WTC11 (cell line): ENCODE measurements around the gene C11orf21. TPM values are rescaled to one million over a fixed set of nuclear protein-coding genes. Genes with fewer than 3 reads are reported as not detected.

Source experiments
- ATAC-seq: fragments of 200-7000 bp; cut with Tn5 transposase; 2 replicates; pipeline ENCODE4 v1.10.0; 2021; ENCODE audit warnings: mild to moderate bottlenecking, moderate library complexity
- CTCF ChIA-PET: fragments of 300-600 bp; sonication (Branson Sonifier 250); formaldehyde crosslinking; loops from one replicate; lab custom pipeline; 2021; ENCODE audit warnings: antibody characterized with exemption; lab: Charles Lee
- POLR2A ChIA-PET: fragments of 350-600 bp; sonication (Branson Sonifier 250); formaldehyde crosslinking; loops from one replicate; lab custom pipeline; 2021; ENCODE audit warnings: antibody characterized with exemption; lab: Charles Lee
- DNase-seq: peaks from one replicate; pipeline ENCODE4 v3.0.0; 2021; ENCODE audit warnings: low spot score
- H3K27ac Mint-ChIP-seq: 2 replicates; pipeline ENCODE4 v1.8.0; 2021; ENCODE audit warnings: mixed read lengths
- H3K27me3 Mint-ChIP-seq: 2 replicates; pipeline ENCODE4 v1.8.0; 2021; ENCODE audit warnings: low read depth, mild to moderate bottlenecking, moderate library complexity, mixed read lengths
- H3K36me3 Mint-ChIP-seq: 2 replicates; pipeline ENCODE4 v1.8.0; 2021; ENCODE audit warnings: mixed read lengths
- H3K4me1 Mint-ChIP-seq: 2 replicates; pipeline ENCODE4 v1.8.0; 2022; ENCODE audit warnings: mixed read lengths
- H3K4me3 Mint-ChIP-seq: 2 replicates; pipeline ENCODE4 v1.8.0; 2021; ENCODE audit warnings: mild to moderate bottlenecking, moderate library complexity, mixed read lengths
- H3K9me3 Mint-ChIP-seq: 2 replicates; pipeline ENCODE4 v1.8.0; 2021; ENCODE audit warnings: mixed read lengths
- ATF3 ChIP-seq: sonication (generic); formaldehyde crosslinking; conservative IDR thresholded peaks from 2 replicates; pipeline ENCODE4 v1.8.1; 2022; ENCODE audit warnings: mild to moderate bottlenecking, missing genetic modification reagents
- FOXJ3 ChIP-seq: sonication (generic); formaldehyde crosslinking; IDR thresholded peaks from 2 replicates; pipeline ENCODE4 v1.9.0; 2021; ENCODE audit warnings: missing genetic modification reagents, mild to moderate bottlenecking, borderline replicate concordance
- FOXK1 ChIP-seq: sonication (generic); formaldehyde crosslinking; IDR thresholded peaks from 2 replicates; pipeline ENCODE4 v1.8.0; 2022; ENCODE audit warnings: mild to moderate bottlenecking, moderate library complexity, missing genetic modification reagents
- GTF2I ChIP-seq: fragments of 250-450 bp; sonication (Bioruptor Pico); conservative IDR thresholded peaks from 2 replicates; pipeline ENCODE4 v1.4.0; 2021; ENCODE audit warnings: mild to moderate bottlenecking
- HMGXB4 ChIP-seq: sonication (generic); formaldehyde crosslinking; IDR thresholded peaks from 2 replicates; pipeline ENCODE4 v1.8.1; 2023; ENCODE audit warnings: mild to moderate bottlenecking, moderate library complexity, missing genetic modification reagents
- IRF2 ChIP-seq: sonication (generic); formaldehyde crosslinking; IDR thresholded peaks from 2 replicates; pipeline ENCODE4 v1.8.0; 2022; ENCODE audit warnings: low read depth, missing genetic modification reagents, borderline replicate concordance
- MAX ChIP-seq: sonication (generic); formaldehyde crosslinking; IDR thresholded peaks from 2 replicates; pipeline ENCODE4 v1.8.0; 2022; ENCODE audit warnings: mild to moderate bottlenecking, missing genetic modification reagents
- MYBL2 ChIP-seq: sonication (generic); formaldehyde crosslinking; IDR thresholded peaks from 2 replicates; pipeline ENCODE4 v1.8.1; 2023; ENCODE audit warnings: mild to moderate bottlenecking, moderate library complexity, missing genetic modification reagents
- NR1H2 ChIP-seq: sonication (generic); formaldehyde crosslinking; IDR thresholded peaks from 2 replicates; pipeline ENCODE4 v1.9.0; 2021; ENCODE audit warnings: mild to moderate bottlenecking, moderate library complexity, missing genetic modification reagents
- NR2C2 ChIP-seq: sonication (generic); formaldehyde crosslinking; IDR thresholded peaks from 2 replicates; pipeline ENCODE4 v1.8.0; 2022; ENCODE audit warnings: mild to moderate bottlenecking, missing genetic modification reagents
- PRRX2 ChIP-seq: fragments of 250-450 bp; sonication (Bioruptor Pico); IDR thresholded peaks from 2 replicates; pipeline ENCODE4 v1.8.0; 2021; ENCODE audit warnings: mild to moderate bottlenecking
- RELA ChIP-seq: sonication (generic); formaldehyde crosslinking; IDR thresholded peaks from 2 replicates; pipeline ENCODE4 v1.8.1; 2022; ENCODE audit warnings: missing genetic modification reagents, mild to moderate bottlenecking, borderline replicate concordance
- RORB ChIP-seq: fragments of 250-450 bp; sonication (Bioruptor Pico); IDR thresholded peaks from 2 replicates; pipeline ENCODE4 v1.9.0; 2021; ENCODE audit warnings: mild to moderate bottlenecking
- SP1 ChIP-seq: sonication (generic); formaldehyde crosslinking; conservative IDR thresholded peaks from 2 replicates; pipeline ENCODE4 v1.8.1; 2022; ENCODE audit warnings: missing genetic modification reagents
- TP53 ChIP-seq: sonication (generic); formaldehyde crosslinking; IDR thresholded peaks from 2 replicates; pipeline ENCODE4 v1.8.1; 2023; ENCODE audit warnings: mild to moderate bottlenecking, missing genetic modification reagents
- USF2 ChIP-seq: sonication (generic); formaldehyde crosslinking; IDR thresholded peaks from 2 replicates; pipeline ENCODE4 v1.8.1; 2023; ENCODE audit warnings: mild to moderate bottlenecking, missing genetic modification reagents, moderate library complexity
- ZNF121 ChIP-seq: sonication (generic); formaldehyde crosslinking; IDR thresholded peaks from 2 replicates; pipeline ENCODE4 v1.8.0; 2023; ENCODE audit warnings: missing genetic modification reagents
- ZNF263 ChIP-seq: sonication (generic); formaldehyde crosslinking; IDR thresholded peaks from 2 replicates; pipeline ENCODE4 v1.8.1; 2022; ENCODE audit warnings: low read depth, mild to moderate bottlenecking, moderate library complexity, missing genetic modification reagents
- ZNF317 ChIP-seq: sonication (generic); formaldehyde crosslinking; IDR thresholded peaks from 2 replicates; pipeline ENCODE4 v1.8.1; 2023; ENCODE audit warnings: low read depth, mild to moderate bottlenecking, moderate library complexity, missing genetic modification reagents, borderline replicate concordance
- ZSCAN18 ChIP-seq: fragments of 250-450 bp; sonication (Bioruptor Pico); IDR thresholded peaks from 2 replicates; pipeline ENCODE4 v2.1.2; 2022; ENCODE audit warnings: mild to moderate bottlenecking, moderate library complexity
- total RNA-seq: library from RNA; stranded (reverse); gene quantifications from 3 replicates; pipeline ENCODE4 v1.2.3, GENCODE V29; 2021

Gene C11orf21
- total RNA-seq, 1 experiment from 2014 or later = 0.24 TPM

GRCh38 chr11:2303627-2304505 lies 2.1 kb upstream of the C11orf21 start:
- ATAC-seq (no peak), DNase-seq (no peak)
- H3K27ac Mint-ChIP-seq = no peak overlapping the region
- no peaks in the 10 kb centered on the region for H3K36me3 Mint-ChIP-seq
- H3K4me3 Mint-ChIP-seq = no peak overlapping the region
- POLR2A ChIA-PET = interaction anchor here (1.1 to 1.4 kb wide), 2 partner anchors 74 to 117 kb away, joined by 3 to 4 read pairs; no protein-coding TSS in a partner anchor
- TF ChIP-seq ATF3 (CRISPR knock-in tag) = no peak
- no peak for TF ChIP-seq GTF2I (CRISPR knock-in tag)
- TF ChIP-seq ZSCAN18 (CRISPR knock-in tag) = no peak
- no peak for TF ChIP-seq MYBL2 (CRISPR knock-in tag)
- TF ChIP-seq RELA (CRISPR knock-in tag) = no peak
- no peak for TF ChIP-seq ZNF121 (CRISPR knock-in tag)
- TF ChIP-seq FOXK1 = no peak
- no peak for TF ChIP-seq FOXJ3 (CRISPR knock-in tag)
- TF ChIP-seq NR2C2 (CRISPR knock-in tag) = no peak
- no peak for TF ChIP-seq RORB (CRISPR knock-in tag)
- no peak for TF ChIP-seq NR1H2 (CRISPR knock-in tag)
- no peak for TF ChIP-seq MAX (CRISPR knock-in tag)
- TF ChIP-seq SP1 (CRISPR knock-in tag) = no peak
- no peak for TF ChIP-seq HMGXB4
- TF ChIP-seq, all 79 proteins: peak for 0
- Mint-ChIP-seq H3K27me3 (no peaks in the 10 kb centered on the region), H3K4me1 (peaks cover 4% of the 10 kb centered on the region), H3K9me3 (no peaks in the 10 kb centered on the region)
- CTCF ChIA-PET = interaction anchor here (1.0 to 11.0 kb wide), 25 partner anchors 9 to 588 kb away, joined by 3 to 398 read pairs (median 9); partner anchors contain the start of genes CD81 and TSSC4

- Mint-ChIP-seq H3K27me3 (no peaks in the 10 kb centered on the region), H3K36me3 (no peaks in the 10 kb centered on the region), H3K9me3 (no peaks in the 10 kb centered on the region), H3K4me3 (no peak overlapping the region), H3K4me1 (peaks cover 4% of the 10 kb centered on the region)
- CTCF ChIA-PET = interaction anchor here (0.7 to 11.0 kb wide), 6 partner anchors 87 to 117 kb away, joined by 3 to 398 read pairs (median 12); partner anchors contain the start of gene TSSC4
- POLR2A ChIA-PET = no interaction called here
- no peak for ATAC-seq
- DNase-seq = no peak
- no peak for TF ChIP-seq ZNF263
- TF ChIP-seq USF2 = no peak
- no peak for TF ChIP-seq ZNF317 (CRISPR knock-in tag)
- no peak for TF ChIP-seq TP53 (CRISPR knock-in tag)
- TF ChIP-seq FOXJ3 (CRISPR knock-in tag) = no peak
- TF ChIP-seq IRF2 (CRISPR knock-in tag) = no peak
- TF ChIP-seq PRRX2 (CRISPR knock-in tag) = no peak
- TF ChIP-seq, all 79 proteins: peak for 0
- H3K27ac Mint-ChIP-seq = no peak overlapping the region
These were observed 1.3 kb upstream of the C11orf21 start for GRCh38 chr11:2302896-2303626.
